NCI-H1092 treated with DMSO at 0.1 percent for 48 hours (cell line): ENCODE results near the gene CDK19.
A peak's percentile ranks its signal among the peaks of the same experiment; 100 is the strongest.

ENCODE experiments used
- DNase-seq: peaks from one replicate; lab custom pipeline; 2025; lab: John Stamatoyannopoulos, UW

The CDK19 gene

DNA sequence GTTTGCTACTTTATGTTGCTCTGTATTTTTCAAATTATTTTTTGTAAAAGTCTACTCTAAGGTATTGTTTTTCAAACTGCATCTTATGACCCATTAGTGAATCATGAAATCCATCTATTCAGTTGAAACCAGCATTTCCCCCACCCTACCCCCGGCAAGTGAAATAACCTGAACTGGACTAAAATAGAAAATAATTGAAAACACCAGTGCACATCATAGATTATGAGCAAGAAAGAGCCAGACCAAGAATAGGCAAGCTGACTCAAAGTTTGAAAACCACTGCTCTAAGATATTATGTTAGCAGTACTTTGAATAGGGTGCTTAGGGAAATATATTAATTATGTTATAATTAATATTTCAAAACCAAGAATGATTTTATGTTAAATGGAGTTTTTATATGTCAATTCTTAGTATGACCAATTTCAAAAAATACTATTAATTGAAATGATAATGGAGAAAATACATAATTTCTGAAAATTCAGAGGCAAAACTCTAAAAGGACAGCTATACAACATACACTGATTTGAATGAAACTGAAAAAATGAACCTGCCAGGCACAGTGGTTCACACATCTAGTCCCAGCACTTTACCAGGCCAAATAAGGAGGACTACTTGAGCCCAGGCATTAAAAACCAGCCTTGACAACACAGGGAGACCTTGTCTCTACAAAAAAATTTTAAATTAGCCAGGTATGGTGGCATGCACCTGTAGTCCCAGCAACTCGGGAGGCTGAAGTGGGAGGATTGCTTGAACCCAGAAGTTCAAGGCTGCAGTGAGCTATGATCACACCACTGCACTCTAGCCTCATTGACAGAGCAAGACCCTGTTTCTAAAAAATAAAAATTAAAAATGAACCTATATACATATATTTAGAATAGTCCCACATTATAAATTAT lies 112.0 kb downstream of the CDK19 start:
- no peak for DNase-seq

DNA sequence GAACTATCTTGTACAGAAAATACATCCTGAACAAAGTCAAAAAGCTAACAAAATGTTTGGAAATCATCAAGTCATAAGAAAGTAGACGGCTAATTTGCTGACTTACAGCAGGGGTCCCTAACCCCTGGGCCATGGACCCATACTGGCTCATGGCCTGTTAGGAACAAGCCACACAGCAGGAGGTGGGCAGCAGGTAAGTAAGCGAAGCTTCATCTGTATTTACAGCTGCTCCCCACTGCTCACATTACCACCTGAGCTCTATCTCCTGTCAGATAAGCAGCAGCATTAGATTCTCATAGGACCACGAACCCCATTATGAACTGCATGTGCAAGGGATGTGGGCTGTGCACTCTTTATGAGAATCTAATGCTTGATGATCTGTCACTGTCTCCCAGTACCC lies 115.5 kb downstream of the CDK19 start:
- DNase-seq: no peak

DNA sequence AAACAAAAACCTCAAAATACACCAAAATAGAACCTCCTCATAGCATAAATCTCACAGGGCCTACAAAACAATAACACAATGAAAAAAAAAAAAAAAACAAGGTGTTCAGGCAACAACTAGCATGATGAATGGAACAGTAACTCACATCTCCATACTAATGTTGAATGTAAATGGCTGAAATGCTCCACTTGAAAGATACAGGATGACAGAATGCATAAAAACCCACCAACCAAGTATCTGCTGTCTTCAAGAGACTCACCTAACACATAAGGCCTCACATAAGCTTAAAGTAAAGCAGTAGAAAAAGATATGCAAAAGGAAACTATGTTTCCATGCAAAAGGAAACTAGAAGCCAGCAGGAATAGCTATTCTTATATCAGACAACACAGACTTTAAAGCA lies 121.3 kb downstream of the CDK19 start:
- no peak for DNase-seq

DNA sequence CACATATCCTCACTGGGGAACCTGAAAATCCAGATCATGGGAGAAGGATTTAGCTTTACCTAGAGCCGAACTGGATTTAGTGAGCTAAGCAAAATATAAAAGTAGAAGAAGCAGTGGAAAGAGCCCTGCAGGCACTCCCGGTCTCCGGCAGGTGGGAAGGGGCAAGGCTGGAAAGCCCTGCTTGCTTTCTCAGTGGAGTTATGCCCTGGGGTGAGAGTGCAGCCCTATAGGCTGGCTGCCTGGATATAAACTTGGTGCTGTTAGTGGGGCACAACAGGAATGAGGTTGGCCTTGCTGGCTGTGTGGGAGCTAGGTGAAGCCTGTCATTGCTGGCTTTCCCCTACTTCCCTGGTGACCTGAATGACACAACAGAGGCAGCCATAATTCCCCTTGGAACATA lies 122.0 kb downstream of the CDK19 start:
- no peak for DNase-seq

DNA sequence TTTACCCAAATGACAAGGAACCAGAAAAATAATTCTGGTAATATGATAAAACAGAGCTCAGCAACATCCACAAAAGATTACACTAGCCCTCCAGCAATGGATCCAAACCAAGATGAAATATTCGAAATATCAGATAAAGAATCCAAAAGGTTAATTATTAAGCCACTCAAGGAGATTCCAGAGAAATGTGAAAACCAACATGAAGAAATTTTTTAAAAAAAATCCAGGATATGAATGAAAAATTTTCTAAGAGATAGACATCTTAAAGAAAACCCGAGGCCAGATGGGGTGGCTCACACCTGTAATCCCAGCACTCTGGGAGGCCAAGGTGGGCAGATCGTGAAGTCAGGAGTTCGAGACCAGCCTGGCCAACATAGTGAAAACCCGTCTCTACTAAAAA lies 124.4 kb downstream of the CDK19 start:
- DNase-seq: no peak

DNA sequence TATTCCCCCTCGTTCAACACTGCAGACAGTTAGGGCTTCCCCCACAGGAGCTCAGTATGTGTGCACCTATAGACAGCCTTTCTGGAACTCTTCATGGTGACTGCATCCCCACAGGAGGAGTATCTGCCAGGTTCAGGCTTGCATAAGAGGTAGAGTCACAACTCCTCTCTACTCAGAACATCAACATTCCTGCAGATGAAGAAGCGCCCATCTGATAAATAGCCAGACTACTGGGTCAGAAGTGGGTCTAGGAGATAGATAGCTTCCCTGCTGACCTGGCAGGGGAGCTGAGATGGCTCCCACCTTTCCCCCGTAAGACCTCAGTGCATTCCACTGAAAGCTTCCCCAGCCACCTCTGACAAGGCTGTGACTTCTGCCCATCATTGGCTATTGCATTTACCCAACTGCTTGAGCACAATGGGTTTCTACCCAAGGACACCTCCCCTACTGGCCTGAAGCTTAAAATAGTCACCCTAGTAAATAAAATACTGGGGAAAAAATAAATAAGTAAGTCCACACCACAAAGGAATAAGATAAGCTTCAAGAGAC lies 125.1 kb downstream of the CDK19 start:
- no peak for DNase-seq

DNA sequence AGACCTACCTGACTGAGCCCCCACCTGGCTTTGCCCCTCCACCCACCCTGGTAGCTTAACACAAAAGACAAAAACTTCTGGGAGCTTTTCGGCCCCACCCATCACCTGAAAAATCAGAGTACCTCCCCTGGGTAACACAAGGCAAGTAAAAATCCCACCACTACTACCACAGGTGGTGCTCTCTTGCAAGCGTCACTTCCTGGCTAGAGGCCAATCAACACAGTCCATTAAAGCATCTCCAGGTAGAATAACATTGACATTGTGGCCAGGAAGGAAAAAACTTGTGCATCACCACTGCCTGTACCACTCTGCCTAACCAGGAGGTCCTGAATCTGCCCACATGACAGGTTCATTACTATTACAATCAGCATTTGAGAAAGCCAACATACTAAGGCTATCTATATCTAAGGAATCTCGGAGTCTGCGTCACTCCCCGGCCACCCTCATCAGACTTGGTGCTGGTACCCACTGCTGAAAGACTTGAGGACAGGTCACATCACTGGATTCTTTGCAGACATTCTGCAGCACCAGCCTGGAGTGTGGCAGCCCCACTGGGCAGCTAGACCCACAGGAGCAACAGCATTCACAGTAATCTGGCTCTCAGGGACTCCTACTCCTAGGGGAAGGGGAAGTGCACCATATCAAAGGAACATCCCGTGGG lies 125.9 kb downstream of the CDK19 start:
- no peak for DNase-seq

DNA sequence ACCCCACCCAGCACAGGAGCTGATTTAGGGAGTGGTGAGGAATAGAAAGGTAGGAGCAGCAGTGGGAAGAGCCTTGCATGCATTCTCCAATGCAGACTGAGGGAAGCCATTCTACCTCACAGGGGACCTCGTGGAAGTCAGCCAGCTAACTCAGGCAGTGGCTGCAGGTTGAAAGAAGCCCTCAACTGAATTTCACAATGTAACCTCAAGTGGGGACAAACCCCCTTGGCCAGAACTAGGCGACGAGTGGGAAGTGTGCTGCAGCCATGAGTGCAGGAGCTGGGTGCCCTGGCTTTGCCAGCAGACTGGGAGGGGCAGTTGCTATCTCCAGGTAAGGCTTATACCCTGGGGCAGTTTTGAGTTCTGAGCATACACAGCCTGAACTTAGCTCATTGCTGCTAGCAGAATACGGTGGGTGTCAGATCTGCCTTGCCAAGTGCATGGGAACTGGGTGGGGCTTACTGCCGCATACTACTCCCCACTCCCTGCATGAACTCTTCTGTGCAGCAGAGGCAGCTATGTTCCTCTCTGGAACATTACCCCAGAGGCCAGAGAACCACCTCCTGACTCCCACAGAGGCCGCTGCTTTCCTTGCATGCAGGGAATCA lies 126.5 kb downstream of the CDK19 start:
- DNase-seq: no peak

DNA sequence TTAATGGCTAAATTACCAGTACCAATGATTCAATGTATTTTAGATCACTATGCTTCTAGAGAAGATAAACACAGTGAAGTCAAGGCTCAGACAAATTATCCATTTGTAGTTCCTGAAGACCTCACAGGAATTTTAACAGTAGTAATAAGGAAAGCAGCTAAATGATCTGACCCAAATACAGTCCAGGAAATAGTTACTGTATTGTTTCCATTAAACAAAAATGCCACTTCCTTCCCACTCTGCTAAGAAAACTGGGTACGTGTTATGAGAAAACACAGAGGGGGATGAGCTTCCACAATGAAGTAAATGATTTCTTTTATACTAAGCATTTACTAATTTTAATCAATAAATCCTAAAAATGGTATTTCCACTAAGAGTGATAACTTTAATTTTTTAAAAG lies 127.9 kb downstream of the CDK19 start:
- no peak for DNase-seq

DNA sequence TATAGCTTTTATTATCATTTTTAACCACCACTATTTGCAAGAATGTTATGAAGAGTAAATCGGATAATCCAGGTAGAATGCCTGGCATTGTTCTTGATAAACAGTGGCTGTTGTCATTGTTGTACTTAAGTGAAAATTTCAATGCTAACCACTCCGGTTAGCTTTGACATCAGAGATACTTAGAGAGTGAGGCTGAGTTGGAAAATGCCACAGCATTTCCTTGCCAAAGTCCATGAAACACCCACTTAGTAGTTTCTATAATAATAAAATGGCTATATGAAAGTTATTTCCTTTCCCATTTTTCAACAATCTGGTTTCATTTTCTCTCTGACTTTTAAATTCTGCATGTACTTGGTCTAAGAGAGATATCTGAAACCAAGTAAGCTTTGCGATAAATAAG lies 132.0 kb downstream of the CDK19 start:
- no peak for DNase-seq

DNA sequence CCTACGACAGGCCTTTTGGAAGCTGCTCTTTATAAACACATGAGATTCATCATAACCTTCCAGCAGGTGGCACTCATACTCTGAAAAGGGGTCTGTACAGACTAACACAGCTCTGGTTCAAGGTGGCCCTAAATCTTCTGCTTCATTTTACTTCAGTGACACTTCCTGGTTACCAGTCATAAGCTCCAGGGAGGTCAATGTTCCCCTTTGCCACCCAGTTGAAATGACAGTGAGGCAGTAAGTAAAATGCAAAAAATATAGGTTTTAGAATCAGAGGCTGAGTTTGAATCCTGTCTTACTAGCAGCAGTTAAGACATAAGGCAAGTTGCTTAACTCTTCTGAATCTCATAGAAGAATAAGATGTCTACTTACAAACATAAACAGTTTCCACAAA lies 132.8 kb downstream of the CDK19 start:
- DNase-seq: peak; percentile 68

DNA sequence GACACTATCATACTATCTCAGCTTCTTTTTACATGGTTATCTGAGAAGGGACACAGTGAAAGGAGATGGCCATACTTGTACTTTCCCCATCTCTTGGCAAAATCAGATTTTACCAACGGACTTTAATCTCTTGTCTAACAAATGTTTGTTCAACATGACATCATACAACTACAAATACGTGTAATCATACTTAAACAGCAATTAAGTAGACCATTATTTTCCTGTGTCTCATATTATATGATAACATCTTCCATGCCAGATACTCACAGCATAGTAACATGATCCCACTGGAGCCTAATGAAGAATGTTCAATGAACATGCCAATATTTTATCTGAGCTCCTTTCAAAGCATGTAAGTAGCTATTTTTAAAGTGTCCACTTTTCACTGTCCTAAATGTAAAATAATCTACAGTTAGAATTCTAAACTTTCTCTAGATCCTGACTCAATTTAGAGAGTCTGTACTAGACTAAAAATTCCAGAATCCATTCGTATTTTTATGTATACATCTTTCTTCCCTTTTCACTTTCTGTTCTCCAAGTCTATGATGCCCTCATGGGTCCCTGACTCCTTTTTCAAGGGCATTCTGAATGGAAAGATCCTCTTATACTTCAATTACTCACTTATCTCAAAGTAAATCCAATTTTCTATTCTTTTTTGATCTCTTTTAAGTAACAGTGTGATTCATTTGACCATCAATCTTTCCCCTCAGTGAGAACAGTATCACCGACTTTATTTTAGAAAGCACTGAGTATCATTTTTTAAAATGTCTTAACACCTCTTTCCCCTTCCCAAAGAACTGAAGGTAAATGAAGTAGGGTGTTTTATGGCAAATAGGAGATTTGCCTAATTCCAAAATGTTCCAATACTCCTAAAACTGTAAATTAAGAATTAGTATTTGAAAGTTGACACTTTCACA lies 133.5 kb downstream of the CDK19 start:
- no peak for DNase-seq

DNA sequence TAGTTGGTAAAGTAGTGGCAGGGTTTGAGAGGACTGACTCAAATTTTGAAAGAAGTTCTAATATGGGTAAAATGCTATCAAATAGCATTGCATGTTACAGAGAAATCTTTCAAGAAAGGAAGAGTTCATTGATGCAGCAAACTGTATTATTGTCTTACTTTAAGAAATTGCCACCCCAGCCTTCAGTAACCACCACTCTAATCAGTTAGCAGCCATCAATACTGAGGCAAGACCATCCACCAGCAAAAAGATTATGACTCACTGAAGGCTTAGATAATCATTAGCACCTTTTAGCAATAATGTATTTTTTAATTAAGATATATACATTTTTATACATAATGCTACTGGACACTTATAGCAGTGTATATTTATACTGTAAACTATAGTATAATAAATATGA lies 138.9 kb downstream of the CDK19 start:
- no peak for DNase-seq

DNA sequence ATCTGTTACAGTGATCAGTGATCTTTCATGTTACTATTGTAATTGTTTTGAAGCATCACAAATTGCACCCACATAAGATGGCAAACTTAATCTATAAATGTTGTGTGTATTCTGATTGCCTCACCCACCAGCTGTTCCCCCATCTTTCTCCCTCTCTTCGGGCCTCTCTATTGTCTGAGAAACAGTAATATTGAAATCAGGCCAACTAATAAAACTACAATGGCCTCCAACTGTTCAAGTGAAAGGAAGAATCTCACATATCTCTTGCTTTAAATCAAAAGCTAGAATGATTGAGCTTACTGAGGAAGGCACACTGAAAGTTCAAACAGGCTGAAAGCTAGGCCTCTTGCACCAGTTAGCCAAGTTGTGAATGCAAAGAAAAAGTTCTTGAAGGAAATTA lies 141.2 kb downstream of the CDK19 start:
- no peak for DNase-seq

DNA sequence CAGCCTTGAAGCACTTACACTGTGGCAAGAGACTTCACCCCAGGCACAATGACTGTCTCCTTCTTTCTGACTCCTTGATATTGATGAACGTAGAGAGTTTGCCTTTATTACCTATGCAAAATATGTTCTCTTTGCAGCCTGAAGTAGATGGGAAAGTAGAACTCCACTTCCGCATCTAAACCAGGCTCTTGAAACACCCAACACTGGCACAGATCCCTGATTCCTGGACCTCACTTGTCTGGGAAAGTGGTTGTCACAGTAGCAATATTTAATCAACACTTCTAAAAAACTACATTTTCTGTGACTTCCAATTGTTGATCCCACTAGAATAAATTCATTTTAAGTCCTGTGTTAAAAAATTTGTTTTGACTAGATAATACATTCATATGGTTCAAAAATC lies 143.1 kb downstream of the CDK19 start:
- no peak for DNase-seq

DNA sequence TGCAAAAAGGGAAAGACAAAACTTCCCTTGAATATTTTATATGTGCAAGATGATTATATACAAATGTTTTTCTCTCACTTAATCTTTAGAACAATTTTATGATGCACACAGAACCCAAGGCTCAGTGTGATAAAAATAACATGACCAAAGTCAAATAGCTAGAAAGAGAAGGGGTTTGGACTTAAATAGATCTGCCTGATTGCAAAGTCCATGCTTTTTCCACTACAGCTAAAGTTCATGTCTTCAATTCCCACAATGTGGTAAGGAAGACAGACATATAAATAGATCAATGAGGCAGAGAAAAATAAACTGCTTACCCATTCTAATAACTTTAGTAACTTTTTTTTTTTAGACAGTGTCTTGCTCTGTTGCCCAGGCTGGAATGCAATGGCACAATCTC lies 143.8 kb downstream of the CDK19 start:
- DNase-seq: no peak

DNA sequence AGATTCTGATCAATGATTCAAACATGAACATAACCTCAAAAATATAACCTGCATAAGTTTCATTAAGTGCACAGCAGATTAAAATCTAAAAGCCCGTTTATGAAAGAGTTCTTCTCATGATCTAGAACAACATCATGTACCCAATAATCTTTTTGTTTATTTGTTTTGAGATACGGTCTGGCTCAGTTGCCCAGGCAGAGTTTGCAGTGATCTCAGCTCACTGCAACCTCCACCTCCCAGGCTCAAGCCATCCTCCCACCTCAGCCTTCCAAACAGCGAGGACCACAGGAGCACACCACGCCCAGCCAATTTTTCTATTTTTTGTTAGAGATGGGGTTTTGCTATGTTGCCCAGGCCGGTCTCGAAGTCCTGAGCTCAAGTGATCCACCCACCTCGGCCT lies 149.7 kb downstream of the CDK19 start:
- no peak for DNase-seq

DNA sequence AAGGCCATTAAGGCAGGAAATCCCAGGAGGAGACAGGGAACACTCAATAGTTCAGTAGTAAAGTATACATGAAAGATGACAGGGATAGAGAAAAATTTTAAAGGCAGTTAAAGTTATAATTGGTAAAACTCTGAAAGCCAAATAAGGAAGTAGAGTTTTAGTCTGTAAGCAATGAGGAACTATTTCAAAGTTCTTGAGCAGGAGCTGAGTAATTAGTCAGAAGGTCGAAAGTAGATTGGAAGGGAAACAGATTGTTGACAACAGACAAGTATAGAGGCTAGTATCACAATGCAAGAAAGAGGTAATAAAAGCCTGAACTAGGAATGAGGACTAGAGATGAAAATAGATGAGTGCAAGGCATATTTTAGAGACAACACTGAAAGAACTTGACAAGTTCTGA lies 150.3 kb downstream of the CDK19 start:
- no peak for DNase-seq

DNA sequence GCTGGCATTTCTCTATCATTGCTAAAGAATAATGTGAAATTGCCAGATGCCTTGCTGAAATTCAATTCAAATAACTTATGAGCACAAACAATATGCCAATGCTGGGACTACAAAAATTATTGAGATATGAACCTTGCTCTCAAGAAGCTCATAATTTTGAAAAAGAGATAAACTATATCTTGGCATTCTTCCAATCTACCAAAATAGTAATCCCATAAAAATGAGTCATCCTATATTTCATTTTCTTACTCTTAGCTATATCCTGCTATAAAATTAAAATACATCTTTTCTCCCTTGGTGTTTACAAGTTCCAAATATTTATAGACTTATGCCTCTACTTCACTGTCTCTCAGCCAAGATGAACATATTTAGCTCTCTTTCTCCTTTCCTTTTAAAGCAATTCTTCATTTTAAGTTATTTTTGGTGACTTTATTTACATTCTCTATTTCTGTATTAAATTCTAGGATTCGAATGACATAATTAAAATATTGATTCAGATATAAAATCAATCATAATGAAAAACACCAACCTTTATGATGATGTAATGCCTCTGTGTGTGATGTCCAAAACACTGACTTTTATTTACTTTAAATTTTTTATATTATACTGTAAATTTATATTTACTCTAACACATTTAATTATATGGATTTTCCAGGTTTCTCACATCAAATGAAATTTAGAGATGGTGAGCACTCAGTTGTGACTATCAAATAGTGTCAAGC lies 152.6 kb downstream of the CDK19 start:
- no peak for DNase-seq

DNA sequence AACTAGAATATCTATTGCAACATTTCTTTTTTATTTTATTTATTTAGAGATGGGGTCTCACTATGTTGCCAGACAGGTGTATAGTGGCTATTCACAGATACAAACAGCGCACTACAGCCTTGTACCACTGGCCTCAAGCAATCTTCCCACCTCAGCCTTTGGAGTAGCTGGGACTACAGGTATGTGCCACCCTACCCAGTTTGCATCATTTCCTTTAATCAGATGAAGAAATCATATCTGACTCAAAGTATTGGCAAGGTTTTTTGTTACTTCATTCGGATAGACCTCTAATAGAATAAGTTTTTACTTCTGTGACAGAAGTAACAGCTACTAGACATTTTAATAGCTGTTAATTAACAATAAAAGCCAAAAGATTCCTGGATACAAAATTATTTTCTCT lies 153.9 kb downstream of the CDK19 start:
- DNase-seq: no peak

DNA sequence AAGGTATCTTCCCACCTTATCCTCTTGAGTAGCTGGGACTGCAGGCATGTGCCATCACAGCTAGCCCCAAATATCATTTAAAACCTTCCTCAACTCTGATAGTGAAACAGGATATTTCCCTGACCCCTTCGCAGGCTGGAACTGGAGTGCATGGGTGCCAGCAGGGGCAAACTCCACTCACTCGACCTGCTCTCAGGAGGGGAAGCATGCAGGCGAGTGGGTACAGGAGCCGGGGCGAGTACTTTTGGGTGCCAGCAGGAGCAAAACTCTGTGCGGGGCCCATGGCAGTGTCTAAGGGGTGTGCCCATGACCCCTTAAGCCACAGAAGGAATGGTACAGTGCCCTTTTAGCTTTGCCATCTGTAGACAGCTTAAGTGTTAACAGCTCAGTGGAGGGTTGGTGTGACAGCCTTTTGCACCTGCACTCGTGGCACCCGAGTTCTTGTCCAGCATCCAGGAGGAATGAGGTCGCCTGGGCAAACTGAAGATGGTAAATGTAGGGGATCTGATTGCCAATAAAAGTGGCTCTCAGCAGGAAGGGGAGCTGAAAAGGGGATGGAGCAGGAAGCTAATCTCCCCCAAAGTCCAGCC lies 155.1 kb downstream of the CDK19 start:
- DNase-seq: no peak
